Parathyroid adenoma (tissue), 2 donors: ENCODE results near the gene MYOM3.

ENCODE experiments used
- H2AFZ ChIP-seq: fragments of 300-600 bp; sonication (generic); one replicate; pipeline ENCODE4 v1.7.0; 2017; ENCODE audit warnings: antibody characterized with exemption, mild to moderate bottlenecking
- H3K27ac ChIP-seq: fragments of 300-600 bp; sonication (generic); one replicate; pipeline ENCODE4 v1.7.0; 2017
- H3K27me3 ChIP-seq: fragments of 300-600 bp; sonication (generic); one replicate; pipeline ENCODE4 v1.7.0; 2017; ENCODE audit warnings: low read length; ENCODE audit not compliant: control insufficient read depth, insufficient read depth
- H3K36me3 ChIP-seq: fragments of 300-600 bp; sonication (generic); one replicate; pipeline ENCODE4 v1.7.0; 2017; ENCODE audit warnings: low read length; ENCODE audit not compliant: control insufficient read depth, insufficient read depth
- H3K4me1 ChIP-seq: fragments of 300-600 bp; sonication (generic); one replicate; pipeline ENCODE4 v1.7.0; 2017; ENCODE audit warnings: control low read depth
- H3K4me2 ChIP-seq: fragments of 300-600 bp; sonication (generic); one replicate; pipeline ENCODE4 v1.7.0; 2017; ENCODE audit warnings: low read length
- H3K4me3 ChIP-seq: fragments of 300-600 bp; sonication (generic); one replicate; pipeline ENCODE4 v1.7.0; 2017; ENCODE audit warnings: low read depth, low read length
- H3K79me2 ChIP-seq: fragments of 300-600 bp; sonication (generic); one replicate; pipeline ENCODE4 v1.7.0; 2017; ENCODE audit warnings: control low read depth
- H3K9ac ChIP-seq: fragments of 300-600 bp; sonication (generic); one replicate; pipeline ENCODE4 v1.7.0; 2017; ENCODE audit warnings: mild to moderate bottlenecking
- H3K9me3 ChIP-seq: fragments of 300-600 bp; sonication (generic); one replicate; pipeline ENCODE4 v1.7.0; 2017; ENCODE audit warnings: low read length; ENCODE audit not compliant: control insufficient read depth
- CTCF ChIP-seq: fragments of 300-600 bp; sonication (generic); IDR thresholded peaks from one replicate; pipeline ENCODE4 v1.7.0; 2017; ENCODE audit warnings: antibody characterized with exemption, mild to moderate bottlenecking
- donor health status: primary hyperparathyroidism.

The MYOM3 gene

GRCh38 chr1:24097663-24098062 is 14.3 kb downstream of the MYOM3 start:
- no peak overlapping the region for H3K4me3 ChIP-seq
- H3K4me1 ChIP-seq, result no peaks in the 10 kb centered on the region
- H3K27ac ChIP-seq, result no peak overlapping the region
- H3K36me3 ChIP-seq, result no peaks in the 10 kb centered on the region
- no peak overlapping the region for H3K9ac ChIP-seq
- H2AFZ ChIP-seq, result no peak overlapping the region
- H3K9me3 ChIP-seq, result no peaks in the 10 kb centered on the region
- no peaks in the 10 kb centered on the region for H3K79me2 ChIP-seq
- TF ChIP-seq CTCF, result no peak
- H3K27me3 ChIP-seq, result no peaks in the 10 kb centered on the region
- H3K4me2 ChIP-seq, result no peak overlapping the region

- Histone ChIP-seq H3K27ac (no peak overlapping the region), H3K27me3 (no peaks in the 10 kb centered on the region), H3K9ac (no peak overlapping the region), H3K4me1 (no peaks in the 10 kb centered on the region), H2AFZ (no peak overlapping the region), H3K36me3 (no peaks in the 10 kb centered on the region), H3K79me2 (no peaks in the 10 kb centered on the region), H3K9me3 (no peaks in the 10 kb centered on the region), H3K4me3 (no peak overlapping the region), H3K4me2 (no peak overlapping the region)
- no peak for TF ChIP-seq CTCF
Observed at GRCh38 chr1:24096739-24097103, 15.2 kb downstream of the MYOM3 start.

GRCh38 chr1:24096009-24096738 is 15.8 kb downstream of the MYOM3 start:
- Histone ChIP-seq H3K79me2 (no peaks in the 10 kb centered on the region), H3K4me1 (no peaks in the 10 kb centered on the region), H3K27ac (no peak overlapping the region), H3K4me3 (no peak overlapping the region), H3K4me2 (no peak overlapping the region), H3K9me3 (no peaks in the 10 kb centered on the region), H3K36me3 (no peaks in the 10 kb centered on the region), H2AFZ (no peak overlapping the region), H3K27me3 (no peaks in the 10 kb centered on the region), H3K9ac (no peak overlapping the region)
- no peak for TF ChIP-seq CTCF

GRCh38 chr1:24095140-24095859 is 16.6 kb downstream of the MYOM3 start:
- Histone ChIP-seq H3K9me3 (no peaks in the 10 kb centered on the region), H3K27ac (no peak overlapping the region), H3K36me3 (no peaks in the 10 kb centered on the region), H3K4me3 (no peak overlapping the region), H3K27me3 (no peaks in the 10 kb centered on the region), H3K9ac (no peak overlapping the region), H3K79me2 (no peaks in the 10 kb centered on the region), H3K4me1 (no peaks in the 10 kb centered on the region), H3K4me2 (no peak overlapping the region), H2AFZ (no peak overlapping the region)
- no peak for TF ChIP-seq CTCF
